ENCODE data around the gene SLC12A5. TPM values are rescaled to one million over a fixed set of nuclear protein-coding genes. Genes with fewer than 3 reads are reported as not detected.

The SLC12A5 gene
- total and polyA plus RNA-seq, 2 of the 4 experiments (the other 2 are of a cell fraction), result 2.2 TPM; not detected in 1

- ChIA-PET CTCF (interaction anchor here (1.2 kb wide), 1 partner anchor 41 kb away, joined by 3 read pairs; no protein-coding TSS in a partner anchor), POLR2A (ENCODE audit: unreplicated experiment) (no interaction called here)
- no peak overlapping the region for H4K8ac ChIP-seq (ENCODE audit: low read depth in 2 of 2, low read length in 2 of 2)
- H3K9me1 ChIP-seq (ENCODE audit: insufficient read depth, low read length), result no peaks in the 10 kb centered on the region
- no peak overlapping the region for H2BK15ac ChIP-seq (ENCODE audit: low read depth, low read length)
- H3K14ac ChIP-seq (replicated peaks; ENCODE audit: low read depth, low read length), result no peak overlapping the region
- BruUV-seq (replicated peaks), result no TSS peak
- ATAC-seq (ENCODE audit: low read depth) (no peak), DNase-seq (no peak)
- no peak overlapping the region for H2AK9ac ChIP-seq (replicated peaks; ENCODE audit: low read depth, low read length, poor library complexity)
- H3K36me3 ChIP-seq (ENCODE audit: control insufficient read depth, insufficient read depth, low read length), result no peaks in the 10 kb centered on the region
- H3K27ac ChIP-seq (ENCODE audit: insufficient read depth, low read length), result no peak overlapping the region
- TF ChIP-seq MXI1 (IDR thresholded peaks at IDR 0.05; ENCODE audit: borderline replicate concordance, low read depth, low read length) (no peak), CHD1 (IDR thresholded peaks at IDR 0.05; ENCODE audit: low read depth, low read length) (no peak), RFX5 (IDR thresholded peaks at IDR 0.05; ENCODE audit: low read depth, low read length) (no peak), CTCF (conservative IDR thresholded peaks at IDR 0.05; ENCODE audit: low read depth, low read length) (no peak), MAZ (IDR thresholded peaks at IDR 0.05; ENCODE audit: borderline replicate concordance, low read depth, low read length) (no peak), MAFK (IDR thresholded peaks at IDR 0.05; ENCODE audit: low read depth, low read length) (no peak), NFE2L2 (IDR thresholded peaks at IDR 0.05; ENCODE audit: low read depth, low read length) (no peak), SMC3 (IDR thresholded peaks at IDR 0.05; ENCODE audit: low read depth, low read length) (no peak), FOS (IDR thresholded peaks at IDR 0.05; ENCODE audit: low read depth, low read length) (no peak), ELK1 (IDR thresholded peaks at IDR 0.05; ENCODE audit: borderline replicate concordance, low read depth, low read length) (no peak), USF2 (IDR thresholded peaks at IDR 0.05; ENCODE audit: low read depth, low read length) (no peak), POLR2A (IDR thresholded peaks at IDR 0.05; ENCODE audit: low read depth, low read length) (no peak), BHLHE40 (IDR thresholded peaks at IDR 0.05; ENCODE audit: low read depth, low read length) (no peak), CEBPB (IDR thresholded peaks at IDR 0.05; ENCODE audit: low read depth, low read length) (no peak), RAD21 (IDR thresholded peaks at IDR 0.05; ENCODE audit: low read length) (no peak), RCOR1 (IDR thresholded peaks at IDR 0.05; ENCODE audit: insufficient replicate concordance, low read length) (no peak)
- H2BK5ac ChIP-seq (ENCODE audit: low read depth, low read length, poor library complexity, severe bottlenecking), result no peak overlapping the region
- in situ Hi-C loops (cut with MboI; ENCODE audit: low sequenced_read_pairs), result no loop called here
- no peak overlapping the region for H3K23ac ChIP-seq (ENCODE audit: low read depth, low read length)
- H2AK5ac ChIP-seq (ENCODE audit: low read depth, low read length), result no peak overlapping the region
- no peaks in the 10 kb centered on the region for H3K4me1 ChIP-seq (ENCODE audit: control insufficient read depth, insufficient read depth, low read length)
- H3K9ac ChIP-seq (ENCODE audit: low read depth, low read length), result no peak overlapping the region
- H4K20me1 ChIP-seq (ENCODE audit: insufficient read depth, low read length), result no peaks in the 10 kb centered on the region; the same call in 1 of the 2 replicates
- H3K79me1 ChIP-seq (ENCODE audit: low read depth in 1 of 2, low read length in 2 of 2), result no peaks in the 10 kb centered on the region
- H2BK20ac ChIP-seq (ENCODE audit: low read depth, low read length), result no peak overlapping the region
- no peak overlapping the region for H4K5ac ChIP-seq (ENCODE audit: low read depth, low read length)
- no peak overlapping the region for H3K56ac ChIP-seq (ENCODE audit: extremely low read depth, insufficient read depth, low read length)
- H3K18ac ChIP-seq (ENCODE audit: low read depth, low read length), result no peak overlapping the region
- intact Hi-C loops (cut with micrococcal nuclease), result no loop called here
- H3K4me2 ChIP-seq (ENCODE audit: low read depth, low read length), result no peak overlapping the region
- WGBS, 2 experiments (ENCODE audit: extremely low coverage in 2 of 2, insufficient read length in 1 of 2), result 56% methylated on average over 3 of the region's 7 CpGs; no CpG with 5 or more reads in 1 of the 2 experiments
- peaks cover 2% of the 10 kb centered on the region; the same call in 1 of the 2 replicates for H3K9me3 ChIP-seq (ENCODE audit: control insufficient read depth, insufficient read depth, low read length)
- no peak overlapping the region for H4K91ac ChIP-seq (ENCODE audit: insufficient read depth, low read depth, low read length)
- H3K27me3 ChIP-seq (ENCODE audit: control insufficient read depth, insufficient read depth, low read length), result peaks cover 63% of the 10 kb centered on the region
- no peak overlapping the region for H2AFZ ChIP-seq (replicated peaks; ENCODE audit: low read length, poor library complexity)
- H3K4ac ChIP-seq (ENCODE audit: low read depth, low read length), result no peak overlapping the region
- no peak overlapping the region for H3K4me3 ChIP-seq (ENCODE audit: insufficient read depth, low read depth, low read length)
- H2BK120ac ChIP-seq (ENCODE audit: low read depth, low read length), result no peak overlapping the region
- dilution Hi-C loops (cut with HindIII; ENCODE audit: low sequenced_read_pairs, unreplicated experiment), result no loop called here
These were observed 905 bp upstream of the SLC12A5 start for GRCh38 chr20:46028110-46028509.
